ENCODE measurements around the gene PALB2.
A peak's percentile ranks its signal among the peaks of the same experiment; 100 is the strongest.
"Not testable (repeated sequence)": the region's sequence is repeated elsewhere in the genome, so short reads cannot be mapped to it uniquely, and the experiment has no call there.

PALB2 gene

DNA sequence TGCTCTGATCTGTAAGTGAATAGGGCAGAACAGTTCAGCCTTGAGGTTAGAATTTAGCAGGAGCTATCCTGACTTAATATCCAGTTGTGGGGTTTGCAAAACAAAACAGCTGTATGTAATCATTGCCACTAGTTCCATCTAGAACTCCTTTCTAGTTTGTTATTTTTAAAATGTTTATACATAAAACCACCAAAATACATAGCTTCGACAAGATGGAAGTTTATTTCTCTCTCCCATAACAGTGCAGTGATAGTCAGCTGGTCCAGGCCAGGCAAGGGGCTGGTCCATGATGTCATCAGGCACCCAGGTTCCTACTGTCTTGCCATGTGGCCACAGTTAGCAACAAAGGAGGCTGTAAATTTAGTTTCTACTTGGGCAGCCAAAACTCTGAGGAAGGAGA, 27.1 kb upstream of the PALB2 start:
- Mint-ChIP-seq H3K27me3 (no peaks in the 10 kb centered on the region), H3K4me1 (ENCODE audit: low read depth) (peaks cover 32% of the 10 kb centered on the region), H3K9me3 (no peaks in the 10 kb centered on the region), H3K27ac (no peak overlapping the region), H3K4me3 (no peak overlapping the region), H3K36me3 (ENCODE audit: low read depth) (peaks cover 94% of the 10 kb centered on the region)
- no peak for DNase-seq

DNA sequence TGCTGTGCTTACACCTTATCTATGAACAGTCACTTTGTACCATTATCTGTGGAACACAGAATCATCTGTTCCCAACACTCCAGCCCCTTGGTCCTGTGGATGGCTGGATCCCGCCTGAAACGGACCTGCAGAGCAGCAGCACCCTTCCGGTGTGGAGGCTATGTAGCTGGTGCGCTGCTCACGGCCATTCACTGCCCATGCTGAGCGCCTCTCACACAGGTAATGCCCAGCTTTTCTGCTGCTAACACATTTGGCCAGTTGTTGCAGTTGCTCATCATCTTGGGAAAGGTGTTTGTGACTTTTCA, 26.2 kb upstream of the PALB2 start:
- DNase-seq = no peak
- Mint-ChIP-seq H3K4me3 (no peak overlapping the region), H3K9me3 (no peaks in the 10 kb centered on the region), H3K36me3 (ENCODE audit: low read depth) (peaks cover 97% of the 10 kb centered on the region), H3K4me1 (ENCODE audit: low read depth) (peaks cover 34% of the 10 kb centered on the region), H3K27me3 (no peaks in the 10 kb centered on the region), H3K27ac (no peak overlapping the region)

DNA sequence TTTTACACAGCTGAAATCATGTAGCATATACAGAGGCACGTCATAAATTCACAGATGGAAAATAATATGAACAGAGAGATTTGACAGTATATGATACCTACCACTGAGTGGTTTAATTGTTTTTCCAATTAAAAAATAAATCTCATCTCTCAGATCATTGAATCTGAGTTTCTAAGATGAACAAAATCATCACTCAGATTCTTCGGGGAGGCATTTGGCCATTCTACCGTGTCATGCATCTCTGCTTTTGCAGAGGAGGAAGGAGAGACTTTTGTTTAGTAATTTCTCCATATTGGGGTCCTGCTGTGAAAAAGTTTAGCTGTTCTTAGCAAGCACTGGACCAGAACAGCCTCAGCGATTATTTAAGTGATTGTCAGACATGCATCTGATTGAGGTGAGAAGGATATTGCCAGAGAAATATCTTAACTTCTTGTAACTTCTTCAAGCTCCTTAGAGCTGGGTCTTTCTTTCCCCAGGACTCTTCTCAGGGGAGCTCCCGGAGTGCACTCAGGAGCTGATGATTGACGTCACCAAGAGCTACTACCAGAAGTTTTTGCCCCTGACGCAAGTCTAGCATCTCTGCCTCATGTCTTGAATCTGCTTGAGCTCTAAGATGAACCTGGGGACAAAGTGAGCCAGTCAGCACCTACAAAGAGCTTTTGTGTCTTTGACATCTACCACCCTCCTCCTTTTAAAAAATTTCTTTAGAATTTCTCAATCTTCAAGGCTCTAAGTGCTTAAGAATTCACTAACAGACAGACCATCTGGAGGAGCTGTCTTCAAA, 25.7 kb upstream of the PALB2 start:
- no peak overlapping the region for H3K4me3 Mint-ChIP-seq

DNA sequence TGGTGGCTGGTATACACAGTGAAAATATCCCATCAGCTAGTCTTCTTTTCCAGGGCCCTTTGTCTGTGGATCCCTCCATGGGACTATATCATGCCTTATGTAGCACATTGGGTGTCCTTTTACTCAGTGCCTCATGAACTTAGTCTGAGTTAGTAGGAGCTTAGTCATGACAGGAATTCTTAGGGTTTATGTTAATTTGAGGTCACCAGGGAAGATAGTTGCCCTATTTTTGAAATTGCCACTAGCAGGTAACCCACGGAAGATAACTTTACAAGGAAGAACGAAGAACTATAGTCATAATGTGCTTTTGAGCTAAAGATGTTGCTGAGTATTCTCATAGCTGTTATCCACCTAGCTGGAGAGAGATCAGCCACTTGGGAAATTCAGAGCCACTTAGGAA, 22.8 kb upstream of the PALB2 start:
- peaks cover 98% of the 10 kb centered on the region for H3K36me3 Mint-ChIP-seq (ENCODE audit: low read depth)
- H3K27ac Mint-ChIP-seq = peak overlapping the region; percentile 16

More for the DNA sequence above, 25.7 kb upstream of the PALB2 start:
- H3K36me3 Mint-ChIP-seq (ENCODE audit: low read depth) = peaks cover 97% of the 10 kb centered on the region
- H3K27me3 Mint-ChIP-seq = no peaks in the 10 kb centered on the region
- no peak for DNase-seq
- peaks cover 34% of the 10 kb centered on the region for H3K4me1 Mint-ChIP-seq (ENCODE audit: low read depth)
- H3K9me3 Mint-ChIP-seq = no peaks in the 10 kb centered on the region
- H3K27ac Mint-ChIP-seq = no peak overlapping the region

DNA sequence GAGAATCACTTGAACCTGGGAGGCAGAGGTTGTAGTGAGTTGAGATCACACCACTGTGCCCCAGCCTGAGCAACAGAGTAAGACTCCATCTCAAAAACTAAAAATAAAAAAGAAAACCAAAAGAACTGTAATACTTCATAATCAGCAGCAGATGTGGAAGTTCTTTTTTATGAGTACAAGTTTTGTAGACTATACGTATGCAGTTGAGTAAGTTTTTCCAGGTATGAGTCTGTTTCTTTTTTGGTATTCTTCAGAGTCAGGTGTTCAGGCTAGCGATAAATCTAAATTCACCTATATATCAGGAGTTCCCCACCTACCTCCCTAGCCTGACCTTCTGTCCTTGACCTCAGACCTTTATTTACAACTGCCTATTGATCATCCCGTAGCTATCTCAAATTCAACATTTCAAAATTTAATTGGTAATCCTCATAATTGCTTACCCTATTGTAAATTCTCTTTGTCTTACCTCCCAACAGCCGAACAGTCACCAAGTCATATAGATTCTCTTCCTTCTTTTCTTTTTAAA, 10.9 kb upstream of the PALB2 start:
- H3K9me3 Mint-ChIP-seq = no peaks in the 10 kb centered on the region
- H3K36me3 Mint-ChIP-seq (ENCODE audit: low read depth) = peaks cover 84% of the 10 kb centered on the region
- no peaks in the 10 kb centered on the region for H3K27me3 Mint-ChIP-seq
- no peak for DNase-seq
- H3K27ac Mint-ChIP-seq = peak overlapping the region; percentile 91
- H3K4me3 Mint-ChIP-seq = no peak overlapping the region
- peaks cover 38% of the 10 kb centered on the region for H3K4me1 Mint-ChIP-seq (ENCODE audit: low read depth)

More for the DNA sequence above, 22.8 kb upstream of the PALB2 start:
- no peak for DNase-seq
- H3K27me3 Mint-ChIP-seq = no peaks in the 10 kb centered on the region
- H3K4me3 Mint-ChIP-seq = no peak overlapping the region
- H3K4me1 Mint-ChIP-seq (ENCODE audit: low read depth) = peaks cover 17% of the 10 kb centered on the region
- no peaks in the 10 kb centered on the region for H3K9me3 Mint-ChIP-seq

DNA sequence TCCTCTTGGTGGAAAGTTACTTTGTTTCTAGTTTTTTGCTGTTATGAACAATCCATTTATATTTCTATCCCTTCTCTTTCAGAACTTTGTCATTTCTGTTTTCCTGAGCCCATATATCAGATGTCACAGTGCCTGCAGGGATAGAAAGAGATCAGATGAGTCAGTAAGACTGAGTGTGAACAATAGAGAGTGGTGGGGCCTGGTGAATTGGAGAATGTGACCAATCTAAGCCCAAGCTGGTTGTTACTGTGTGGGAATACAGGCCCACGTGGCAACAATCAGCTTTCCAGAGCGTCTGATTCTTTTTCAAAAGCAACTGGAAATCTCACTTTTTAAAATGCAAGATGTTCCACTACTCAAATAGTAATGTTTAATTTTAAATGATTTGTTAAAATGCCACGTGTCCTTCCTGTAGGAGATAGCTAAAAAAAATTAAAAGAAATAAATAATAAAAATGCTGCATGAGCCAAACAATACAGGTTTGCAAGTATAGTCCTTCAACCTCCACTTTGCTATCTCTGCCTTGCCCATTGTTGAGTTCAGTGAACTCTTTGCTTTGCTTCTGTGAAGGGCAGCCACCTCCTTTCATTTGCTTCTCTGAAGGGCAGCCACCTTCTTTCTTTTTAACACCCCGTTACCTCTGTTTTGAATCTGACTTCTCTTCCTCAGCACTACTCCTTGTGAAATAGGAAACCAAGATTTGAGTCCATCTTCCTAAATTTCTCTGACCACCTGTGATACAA, 9.7 kb upstream of the PALB2 start:
- H3K4me3 Mint-ChIP-seq = no peak overlapping the region
- DNase-seq = no peak
- H3K4me1 Mint-ChIP-seq (ENCODE audit: low read depth) = peaks cover 48% of the 10 kb centered on the region
- peak overlapping the region; percentile 91 for H3K27ac Mint-ChIP-seq
- H3K27me3 Mint-ChIP-seq = no peaks in the 10 kb centered on the region
- peaks cover 89% of the 10 kb centered on the region for H3K36me3 Mint-ChIP-seq (ENCODE audit: low read depth)
- no peaks in the 10 kb centered on the region for H3K9me3 Mint-ChIP-seq

DNA sequence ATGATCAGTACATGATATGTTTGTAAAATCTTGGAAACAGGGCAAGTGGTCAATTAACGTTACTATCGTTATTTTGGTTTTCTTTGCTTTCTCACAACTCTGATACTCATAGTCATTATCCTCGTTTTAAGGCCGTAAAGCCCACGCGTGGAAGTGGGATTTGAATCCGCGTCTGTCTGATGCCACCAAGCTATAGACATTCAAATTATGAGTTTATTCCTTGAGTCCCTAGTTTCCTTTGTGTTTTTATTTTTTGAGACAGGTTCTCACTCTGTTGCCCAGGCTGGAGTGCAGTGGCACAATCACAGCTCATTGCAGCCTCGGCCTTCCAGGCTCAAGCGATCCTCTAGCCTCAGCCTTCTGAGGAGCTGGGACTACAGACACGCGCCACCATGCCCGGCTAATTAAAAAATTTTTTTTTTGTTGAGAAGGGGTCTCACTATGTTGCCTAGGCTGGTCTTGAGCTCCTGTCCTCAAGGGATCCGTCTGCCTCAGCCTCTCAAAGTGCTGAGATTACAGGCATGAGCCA, 1.2 kb upstream of the PALB2 start:
- Mint-ChIP-seq H3K27me3 (no peaks in the 10 kb centered on the region), H3K27ac (peak overlapping the region; percentile 98), H3K36me3 (ENCODE audit: low read depth) (peaks cover 81% of the 10 kb centered on the region), H3K4me1 (ENCODE audit: low read depth) (peaks cover 43% of the 10 kb centered on the region), H3K4me3 (peak overlapping the region; percentile 100), H3K9me3 (no peaks in the 10 kb centered on the region)
- no peak for DNase-seq

DNA sequence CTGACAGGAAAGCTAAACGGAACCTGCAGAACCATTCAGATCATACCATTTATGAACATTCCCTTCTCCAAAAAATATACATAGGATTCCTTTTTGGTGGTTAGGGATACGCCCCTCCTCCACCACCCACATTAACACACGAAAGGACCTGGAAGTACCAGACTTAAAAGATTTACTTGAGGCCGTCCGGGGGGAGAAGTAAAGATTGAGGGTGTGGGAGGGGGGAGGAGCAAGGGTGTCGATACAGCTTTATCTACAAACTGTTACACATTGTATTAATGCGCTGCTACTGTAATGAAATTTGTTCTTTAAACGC, 537 bp downstream of the PALB2 start:
- no peak for DNase-seq
- peak overlapping the region; percentile 100 for H3K4me3 Mint-ChIP-seq
- H3K27ac Mint-ChIP-seq = peak overlapping the region; percentile 98
- peaks cover 31% of the 10 kb centered on the region for H3K4me1 Mint-ChIP-seq (ENCODE audit: low read depth)
- peaks cover 73% of the 10 kb centered on the region for H3K36me3 Mint-ChIP-seq (ENCODE audit: low read depth)
- no peaks in the 10 kb centered on the region for H3K9me3 Mint-ChIP-seq
- H3K27me3 Mint-ChIP-seq = no peaks in the 10 kb centered on the region

DNA sequence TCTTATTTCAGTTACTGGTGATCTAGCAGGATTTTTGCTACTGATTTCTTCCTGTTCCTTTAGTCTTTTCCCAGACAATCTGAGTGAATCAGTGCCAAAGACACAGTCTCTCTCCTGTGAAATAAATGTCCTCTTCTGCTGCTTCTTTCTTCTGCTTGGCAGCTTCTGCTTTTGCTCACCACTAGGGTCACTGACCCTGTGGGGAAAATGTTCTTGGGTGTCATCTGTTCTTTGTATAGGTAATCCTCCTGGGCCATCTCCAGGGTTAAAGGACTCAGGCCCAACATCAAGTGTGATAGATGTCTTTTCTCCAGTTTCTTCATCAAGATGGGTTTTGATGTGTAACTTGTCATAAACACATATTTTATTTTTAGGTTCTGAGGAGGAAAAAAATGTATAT, 5.2 kb downstream of the PALB2 start:
- peak overlapping the region; percentile 16 for H3K27ac Mint-ChIP-seq
- H3K36me3 Mint-ChIP-seq (ENCODE audit: low read depth) = peaks cover 72% of the 10 kb centered on the region
- DNase-seq = no peak
- H3K4me3 Mint-ChIP-seq = no peak overlapping the region
- H3K9me3 Mint-ChIP-seq = no peaks in the 10 kb centered on the region
- peaks cover 32% of the 10 kb centered on the region for H3K4me1 Mint-ChIP-seq (ENCODE audit: low read depth)
- H3K27me3 Mint-ChIP-seq = no peaks in the 10 kb centered on the region

DNA sequence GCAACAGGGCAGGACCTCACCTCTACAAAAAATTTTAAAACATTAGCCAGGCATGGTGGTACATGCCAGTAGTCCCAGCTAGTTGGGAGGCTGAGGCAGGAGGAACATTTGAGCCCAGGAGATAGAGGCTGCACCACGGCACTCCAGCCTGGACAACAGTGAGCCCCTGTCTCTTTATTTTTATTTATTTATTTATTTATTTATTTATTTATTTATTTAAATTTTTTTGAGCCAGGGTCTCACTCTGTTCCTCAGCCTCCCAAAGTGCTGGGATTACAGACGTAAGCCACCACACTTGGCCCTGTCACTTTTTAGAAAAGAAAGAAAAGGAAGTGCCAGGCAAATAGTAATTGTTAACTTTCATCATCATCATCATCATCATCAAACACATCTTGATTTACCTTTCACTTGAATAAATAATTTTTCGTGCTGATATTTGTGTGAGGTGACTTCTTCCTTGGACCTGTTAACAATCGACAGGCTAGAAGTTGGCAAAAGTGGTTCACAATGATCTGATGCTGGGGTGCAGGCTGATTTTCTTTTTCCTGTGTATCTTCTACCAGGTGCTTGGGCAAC, 6.6 kb downstream of the PALB2 start:
- Mint-ChIP-seq H3K4me3 (no peak overlapping the region), H3K27me3 (no peaks in the 10 kb centered on the region), H3K4me1 (ENCODE audit: low read depth) (peaks cover 24% of the 10 kb centered on the region), H3K27ac (no peak overlapping the region), H3K36me3 (ENCODE audit: low read depth) (peaks cover 73% of the 10 kb centered on the region), H3K9me3 (no peaks in the 10 kb centered on the region)
- no peak for DNase-seq

DNA sequence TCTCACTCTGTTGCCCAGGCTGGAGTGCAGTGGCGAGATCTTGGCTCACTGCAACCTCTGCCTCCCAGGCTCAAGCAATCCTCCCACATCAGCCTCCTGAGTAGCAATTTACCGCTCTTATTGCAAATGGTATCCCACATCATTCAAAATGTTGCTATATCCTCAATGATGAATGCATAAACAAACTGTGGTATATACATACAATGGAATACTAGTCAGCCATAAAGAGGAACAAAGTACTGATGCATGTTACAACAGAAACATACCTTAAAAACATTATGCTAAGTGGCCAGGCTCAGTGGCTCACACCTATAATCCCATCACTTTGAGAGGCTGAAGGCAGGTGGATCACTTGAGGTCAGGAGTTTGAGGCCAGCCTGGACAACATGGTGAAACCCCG, 9.2 kb downstream of the PALB2 start:
- H3K27me3 Mint-ChIP-seq, H3K9me3 Mint-ChIP-seq, DNase-seq, H3K4me3 Mint-ChIP-seq: not testable (repeated sequence)
- peak overlapping the region; percentile 26 for H3K27ac Mint-ChIP-seq
- peaks cover 85% of the 10 kb centered on the region for H3K36me3 Mint-ChIP-seq (ENCODE audit: low read depth)
- H3K4me1 Mint-ChIP-seq (ENCODE audit: low read depth) = peaks cover 20% of the 10 kb centered on the region

DNA sequence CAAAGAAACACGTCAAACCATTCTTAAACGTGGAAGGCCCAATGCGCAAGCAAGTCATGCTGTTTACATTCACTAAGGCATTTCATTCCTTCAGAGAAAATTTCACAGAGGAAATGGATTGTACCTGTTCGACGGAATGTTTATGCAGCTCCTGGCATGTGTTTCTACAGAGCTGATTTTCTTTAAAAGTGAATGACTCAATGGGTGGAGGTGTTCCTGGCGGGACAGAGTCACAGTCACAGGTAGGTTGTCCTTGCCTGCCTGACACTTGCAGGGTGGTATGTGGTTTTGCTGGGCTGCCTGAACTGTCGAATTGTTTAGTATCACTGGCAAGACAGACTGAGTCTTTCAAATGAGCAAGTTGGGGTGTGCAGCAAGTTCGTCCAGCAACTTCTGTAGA, 11.6 kb downstream of the PALB2 start:
- no peak for DNase-seq
- H3K4me3 Mint-ChIP-seq = no peak overlapping the region
- no peaks in the 10 kb centered on the region for H3K27me3 Mint-ChIP-seq
- H3K36me3 Mint-ChIP-seq (ENCODE audit: low read depth) = peaks cover 87% of the 10 kb centered on the region
- no peaks in the 10 kb centered on the region for H3K9me3 Mint-ChIP-seq
- H3K4me1 Mint-ChIP-seq (ENCODE audit: low read depth) = peaks cover 17% of the 10 kb centered on the region
- H3K27ac Mint-ChIP-seq = no peak overlapping the region

DNA sequence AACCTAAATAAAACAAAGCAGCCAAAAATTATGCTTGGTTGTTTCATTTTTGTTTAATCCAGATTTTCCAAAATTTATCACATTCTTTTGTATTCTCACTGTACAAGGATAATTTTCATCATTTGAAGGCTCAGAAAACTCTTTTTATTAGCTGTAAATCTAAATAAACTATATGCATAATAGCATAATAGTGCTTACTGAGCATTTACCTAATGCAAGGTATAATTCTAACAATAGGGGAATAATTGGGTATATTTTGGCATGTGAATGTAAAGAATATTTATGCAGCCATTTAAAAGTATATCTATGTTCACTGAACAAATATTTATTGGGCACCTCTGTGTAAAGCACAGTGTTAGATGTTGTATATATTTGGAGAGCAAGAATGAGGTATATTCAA, 17.0 kb downstream of the PALB2 start:
- DNase-seq = no peak
- H3K4me3 Mint-ChIP-seq = no peak overlapping the region

DNA sequence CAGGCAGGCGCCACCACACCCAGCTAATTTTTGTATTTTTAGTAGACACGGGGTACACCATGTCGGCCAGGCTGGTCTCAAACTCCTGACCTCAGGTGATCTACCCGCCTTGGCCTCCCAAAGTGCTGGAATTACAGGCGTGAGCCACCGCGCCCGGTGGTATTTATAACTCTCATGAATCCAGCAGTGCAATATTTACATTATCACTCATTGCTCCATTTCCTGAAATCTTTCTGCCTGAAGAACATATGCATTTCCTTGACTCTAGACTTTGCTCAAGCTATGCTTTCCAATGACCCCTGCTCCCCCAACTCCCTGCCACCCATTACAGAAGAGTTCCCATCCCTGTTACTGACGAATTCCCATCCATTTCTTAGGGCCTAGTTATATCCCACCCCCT, 25.3 kb downstream of the PALB2 start:
- Mint-ChIP-seq H3K4me1 (ENCODE audit: low read depth) (no peaks in the 10 kb centered on the region), H3K27ac (no peak overlapping the region), H3K9me3 (no peaks in the 10 kb centered on the region), H3K4me3 (no peak overlapping the region), H3K36me3 (ENCODE audit: low read depth) (peaks cover 77% of the 10 kb centered on the region), H3K27me3 (no peaks in the 10 kb centered on the region)
- DNase-seq = no peak

More for the DNA sequence above, 17.0 kb downstream of the PALB2 start:
- no peaks in the 10 kb centered on the region for H3K9me3 Mint-ChIP-seq
- peaks cover 88% of the 10 kb centered on the region for H3K36me3 Mint-ChIP-seq (ENCODE audit: low read depth)
- H3K4me1 Mint-ChIP-seq (ENCODE audit: low read depth) = no peaks in the 10 kb centered on the region
- no peaks in the 10 kb centered on the region for H3K27me3 Mint-ChIP-seq
- no peak overlapping the region for H3K27ac Mint-ChIP-seq

DNA sequence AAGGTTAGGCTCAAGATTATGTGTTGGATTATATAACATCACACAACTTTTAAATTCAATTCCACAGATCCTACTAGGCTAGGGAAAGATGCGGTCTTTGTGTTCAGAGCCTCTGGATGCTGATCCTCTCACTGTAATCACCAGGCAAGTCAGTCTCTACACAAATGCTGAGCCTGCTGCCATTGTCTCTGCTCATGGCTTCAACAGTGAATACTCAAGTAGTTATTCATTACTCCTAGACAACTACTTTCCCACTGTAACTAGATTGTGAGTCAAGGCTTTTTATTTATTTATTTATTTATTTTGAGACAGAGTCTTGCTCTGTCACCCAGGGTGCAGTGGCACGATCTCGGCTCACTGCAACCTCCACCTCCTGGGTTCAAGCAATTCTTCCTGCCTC, 29.2 kb downstream of the PALB2 start:
- DNase-seq = no peak
- Mint-ChIP-seq H3K4me1 (ENCODE audit: low read depth) (no peaks in the 10 kb centered on the region), H3K27ac (no peak overlapping the region), H3K4me3 (no peak overlapping the region), H3K27me3 (no peaks in the 10 kb centered on the region), H3K9me3 (no peaks in the 10 kb centered on the region), H3K36me3 (ENCODE audit: low read depth) (peaks cover 69% of the 10 kb centered on the region)

Measured in activated T-cell treated with anti-CD3 and anti-CD28 coated beads, Interleukin-2, amount 50 U/mL, for 24 hours (primary cell).